IMR-90 (cell line): ENCODE results near the gene MEGF11. TPM values are rescaled to one million over a fixed set of nuclear protein-coding genes. Genes with fewer than 3 reads are reported as not detected.

Experiments used
- ATAC-seq: fragments of 200-7000 bp; cut with Tn5 transposase; 2 replicates; pipeline ENCODE4 v1.9.1; 2020; ENCODE audit warnings: low read depth, mild to moderate bottlenecking, moderate library complexity
- BruUV-seq: library from RNA; stranded (reverse); fragments of 400-500 nt; replicated peaks from 2 replicates; lab custom pipeline; 2021; lab: Mats Ljungman, UMichigan
- CTCF ChIA-PET: fragments of 300-600 bp; formaldehyde crosslinking; extraction: SDS; loops from one replicate; lab custom pipeline; 2021; ENCODE audit warnings: antibody characterized with exemption; lab: Yijun Ruan, JAX
- POLR2A ChIA-PET: fragments of 300-600 bp; sonication (Branson Sonifier 250); formaldehyde crosslinking; loops from one replicate; lab custom pipeline; 2022; ENCODE audit warnings: antibody characterized with exemption; ENCODE audit not compliant: unreplicated experiment; lab: Charles Lee
- DNase-seq: peaks from one replicate; pipeline ENCODE4 v3.0.0; 2013
- H2AFZ ChIP-seq: replicated peaks from 2 replicates; pipeline ENCODE3; 2013; ENCODE audit warnings: low read length, mild to moderate bottlenecking; ENCODE audit not compliant: poor library complexity
- H2AK5ac ChIP-seq: 2 replicates; pipeline ENCODE4 v1.6.1; 2013; ENCODE audit warnings: low read depth, low read length, inconsistent platforms
- H2AK9ac ChIP-seq: replicated peaks from 2 replicates; pipeline ENCODE3; 2013; ENCODE audit warnings: mild to moderate bottlenecking, low read depth, low read length, moderate library complexity; ENCODE audit not compliant: poor library complexity
- H2BK120ac ChIP-seq: 2 replicates; pipeline ENCODE4 v1.6.1; 2013; ENCODE audit warnings: low read depth, low read length, inconsistent platforms
- H2BK15ac ChIP-seq: 3 replicates; pipeline ENCODE4 v1.6.1; 2013; ENCODE audit warnings: low read depth, low read length, inconsistent platforms
- H2BK20ac ChIP-seq: 2 replicates; pipeline ENCODE4 v1.6.1; 2013; ENCODE audit warnings: low read depth, mild to moderate bottlenecking, inconsistent platforms, low read length, moderate library complexity
- H2BK5ac ChIP-seq: 2 replicates; pipeline ENCODE4 v1.6.1; 2013; ENCODE audit warnings: mild to moderate bottlenecking, low read depth, low read length, inconsistent platforms; ENCODE audit not compliant: poor library complexity, severe bottlenecking
- H3K14ac ChIP-seq: replicated peaks from 2 replicates; pipeline ENCODE4 v1.6.1; 2013; ENCODE audit warnings: low read depth, low read length, inconsistent platforms
- H3K18ac ChIP-seq: 2 replicates; pipeline ENCODE4 v1.6.1; 2013; ENCODE audit warnings: low read depth, low read length, control low read depth
- H3K23ac ChIP-seq: 2 replicates; pipeline ENCODE4 v1.6.1; 2013; ENCODE audit warnings: low read depth, low read length, inconsistent platforms
- H3K27ac ChIP-seq: 2 replicates; pipeline ENCODE4 v1.5.1; 2013; ENCODE audit warnings: mild to moderate bottlenecking, control low read depth, low read length; ENCODE audit not compliant: insufficient read depth
- H3K27me3 ChIP-seq: 2 replicates; pipeline ENCODE4 v1.6.1; 2013; ENCODE audit warnings: low read length; ENCODE audit not compliant: control insufficient read depth, insufficient read depth
- H3K36me3 ChIP-seq: 2 replicates; pipeline ENCODE4 v1.6.1; 2013; ENCODE audit warnings: low read length, mixed read lengths; ENCODE audit not compliant: control insufficient read depth, insufficient read depth
- H3K4ac ChIP-seq: 2 replicates; pipeline ENCODE4 v1.6.1; 2013; ENCODE audit warnings: low read depth, low read length, inconsistent platforms
- H3K4me1 ChIP-seq: 2 replicates; pipeline ENCODE4 v1.6.1; 2013; ENCODE audit warnings: low read length, mixed read lengths; ENCODE audit not compliant: control insufficient read depth, insufficient read depth
- H3K4me2 ChIP-seq: 2 replicates; pipeline ENCODE4 v1.6.1; 2013; ENCODE audit warnings: low read depth, mild to moderate bottlenecking, control low read depth, low read length, moderate library complexity
- H3K4me3 ChIP-seq: 2 replicates; pipeline ENCODE4 v1.5.1; 2013; ENCODE audit warnings: low read depth, mild to moderate bottlenecking, control low read depth, low read length, moderate library complexity; ENCODE audit not compliant: insufficient read depth
- H3K56ac ChIP-seq: 2 replicates; pipeline ENCODE4 v1.6.1; 2013; ENCODE audit warnings: low read length, inconsistent platforms; ENCODE audit not compliant: insufficient read depth; ENCODE audit errors: extremely low read depth
- H3K79me1 ChIP-seq, 2 experiments: 2 replicates each; pipeline ENCODE4 v1.6.1; 2013; ENCODE audit warnings: low read length in 2 of 2, inconsistent platforms in 1 of 2, low read depth in 1 of 2
- H3K9ac ChIP-seq: 2 replicates; pipeline ENCODE4 v1.6.1; 2013; ENCODE audit warnings: low read depth, low read length, control low read depth
- H3K9me1 ChIP-seq: 2 replicates; pipeline ENCODE4 v1.6.1; 2013; ENCODE audit warnings: low read length, inconsistent platforms; ENCODE audit not compliant: insufficient read depth
- H3K9me3 ChIP-seq: 2 replicates; pipeline ENCODE4 v1.6.1; 2013; ENCODE audit warnings: low read length; ENCODE audit not compliant: control insufficient read depth, insufficient read depth
- H4K20me1 ChIP-seq: 2 replicates; pipeline ENCODE4 v1.6.1; 2013; ENCODE audit warnings: low read length, inconsistent platforms; ENCODE audit not compliant: insufficient read depth
- H4K5ac ChIP-seq: 2 replicates; pipeline ENCODE4 v1.6.1; 2013; ENCODE audit warnings: mild to moderate bottlenecking, low read depth, low read length, control low read depth
- H4K8ac ChIP-seq, 2 experiments: 2 replicates each; pipeline ENCODE4 v1.6.1; 2013; ENCODE audit warnings: low read depth in 2 of 2, low read length in 2 of 2, control low read depth in 1 of 2, inconsistent platforms in 1 of 2
- H4K91ac ChIP-seq: 2 replicates; pipeline ENCODE4 v1.6.1; 2013; ENCODE audit warnings: low read depth, low read length, inconsistent platforms; ENCODE audit not compliant: insufficient read depth
- BHLHE40 ChIP-seq: fragments of 150-350 bp; IDR thresholded peaks from 2 replicates; pipeline ENCODE4 v1.6.1; 2016; ENCODE audit warnings: mild to moderate bottlenecking, low read depth, low read length
- CEBPB ChIP-seq: IDR thresholded peaks from 2 replicates; pipeline ENCODE4 v1.6.1; 2012; ENCODE audit warnings: low read depth, low read length, improper control_type of control experiment
- CHD1 ChIP-seq: IDR thresholded peaks from 2 replicates; pipeline ENCODE4 v1.6.1; 2012; ENCODE audit warnings: low read depth, low read length, improper control_type of control experiment
- CTCF ChIP-seq: conservative IDR thresholded peaks from 2 replicates; pipeline ENCODE4 v1.5.1; 2012; ENCODE audit warnings: mild to moderate bottlenecking, low read depth, low read length, improper control_type of control experiment
- ELK1 ChIP-seq: fragments of 150-350 bp; IDR thresholded peaks from 2 replicates; pipeline ENCODE4 v1.6.1; 2016; ENCODE audit warnings: low read depth, mild to moderate bottlenecking, low read length, moderate library complexity, borderline replicate concordance
- MAFK ChIP-seq: IDR thresholded peaks from 2 replicates; pipeline ENCODE4 v1.6.1; 2012; ENCODE audit warnings: low read depth, low read length, improper control_type of control experiment
- MAZ ChIP-seq: IDR thresholded peaks from 2 replicates; pipeline ENCODE4 v1.6.1; 2012; ENCODE audit warnings: low read depth, mild to moderate bottlenecking, low read length, improper control_type of control experiment, moderate library complexity, borderline replicate concordance
- MXI1 ChIP-seq: IDR thresholded peaks from 2 replicates; pipeline ENCODE4 v1.6.1; 2012; ENCODE audit warnings: low read depth, mild to moderate bottlenecking, low read length, moderate library complexity, borderline replicate concordance
- NFE2L2 ChIP-seq: fragments of 150-350 bp; IDR thresholded peaks from 2 replicates; pipeline ENCODE4 v1.6.1; 2016; ENCODE audit warnings: low read depth, mild to moderate bottlenecking, low read length
- POLR2A ChIP-seq: IDR thresholded peaks from 2 replicates; pipeline ENCODE4 v1.6.1; 2012; ENCODE audit warnings: mild to moderate bottlenecking, low read depth, low read length
- RAD21 ChIP-seq: IDR thresholded peaks from 2 replicates; pipeline ENCODE4 v1.6.1; 2012; ENCODE audit warnings: low read length, improper control_type of control experiment
- RCOR1 ChIP-seq: IDR thresholded peaks from 2 replicates; pipeline ENCODE4 v1.6.1; 2012; ENCODE audit warnings: mild to moderate bottlenecking, low read length, improper control_type of control experiment; ENCODE audit not compliant: insufficient replicate concordance
- RFX5 ChIP-seq: IDR thresholded peaks from 2 replicates; pipeline ENCODE4 v1.8.0; 2012; ENCODE audit warnings: low read depth, mild to moderate bottlenecking, low read length, moderate library complexity
- USF2 ChIP-seq: fragments of 150-350 bp; IDR thresholded peaks from 2 replicates; pipeline ENCODE4 v1.6.1; 2017; ENCODE audit warnings: mild to moderate bottlenecking, antibody characterized with exemption, low read length, low read depth
- WGBS, 2 experiments: methylation state at CpG; one replicate each; pipeline versions ENCODE4 v1.1.5 to v1.1.7; 2013; ENCODE audit warnings: missing lambda C conversion rate in 2 of 2; ENCODE audit not compliant: insufficient read length in 1 of 2; ENCODE audit errors: extremely low coverage in 2 of 2; 5-methylcytosine and 5-hydroxymethylcytosine counted together
- dilution Hi-C: fragments of 300-500 bp; cut with HindIII; formaldehyde crosslinking; loops from one replicate; pipeline ENCODE4 v1.14.3; 2018; ENCODE audit warnings: low sequenced_read_pairs; ENCODE audit not compliant: unreplicated experiment
- in situ Hi-C: fragments of 300-500 bp; cut with MboI; formaldehyde crosslinking; loops from 3 replicates; pipeline ENCODE4 v1.14.3; 2019; ENCODE audit warnings: low sequenced_read_pairs, inconsistent platforms, mixed read lengths
- intact Hi-C: fragments of 100-400 bp; cut with micrococcal nuclease; formaldehyde crosslinking; loops from 2 replicates; pipeline ENCODE4 v1.10.0; 2022
- polyA plus RNA-seq, 3 experiments: library from polyadenylated mRNA; depleted of rRNA; stranded (reverse); fragments of >200 nt; gene quantifications; 2 replicates each; pipeline ENCODE4 v1.2.3, GENCODE V29; 2012; ENCODE audit warnings: low replicate concordance in 1 of 3
- total RNA-seq: library from RNA; depleted of rRNA; stranded (reverse); fragments of >200 nt; gene quantifications from 2 replicates; pipeline ENCODE4 v1.2.3, GENCODE V29; 2012

Gene MEGF11
- total and polyA plus RNA-seq, 2 of the 4 experiments (the other 2 are of a cell fraction) = not detected

GRCh38 chr15:65916664-65917406, 336.7 kb downstream of the MEGF11 start:
- Histone ChIP-seq H3K9me1 (peaks cover 3% of the 10 kb centered on the region; the same call in 1 of the 2 replicates), H3K9ac (no peak overlapping the region), H3K56ac (no peak overlapping the region), H3K27me3 (no peaks in the 10 kb centered on the region), H3K14ac (no peak overlapping the region), H4K20me1 (peaks cover 9% of the 10 kb centered on the region; the same call in 1 of the 2 replicates), H2AK5ac (peak overlapping the region; percentile 61; the same call in 1 of the 2 replicates), H3K27ac (no peak overlapping the region), H4K8ac (no peak overlapping the region), H2BK120ac (no peak overlapping the region), H3K4me1 (peaks cover 5% of the 10 kb centered on the region; the same call in 1 of the 2 replicates), H3K4ac (no peak overlapping the region), H3K23ac (no peak overlapping the region), H3K36me3 (0 out of 2 replicates have a peak, but pooled peaks cover 1% of the 10 kb centered on the region), H3K9me3 (no peaks in the 10 kb centered on the region), H3K18ac (no peak overlapping the region), H2AFZ (peak overlapping the region; percentile 80), H4K5ac (no peak overlapping the region), H2BK15ac (no peak overlapping the region), H2BK20ac (no peak overlapping the region), H3K79me1 (no peaks in the 10 kb centered on the region), H4K91ac (no peak overlapping the region), H2AK9ac (peak overlapping the region; percentile 89), H2BK5ac (no peak overlapping the region), H3K4me3 (no peak overlapping the region), H3K4me2 (peak overlapping the region; percentile 29; the same call in 1 of the 2 replicates)
- intact Hi-C loops (loop anchor here (1.0 to 2.0 kb wide), 2 partner anchors 274 to 372 kb away; no protein-coding TSS in a partner anchor), in situ Hi-C loops (loop anchor here (25.0 kb wide), 1 partner anchor 570 kb away; the partner anchor contains the start of gene SNAPC5), dilution Hi-C loops (no loop called here)
- ChIA-PET POLR2A (no interaction called here), CTCF (no interaction called here)
- BruUV-seq = no TSS peak
- 9% methylated on average over 10 of the region's 16 CpGs; no CpG with 5 or more reads in 1 of the 2 experiments for WGBS, 2 experiments
- ATAC-seq = peak; percentile 99
- peak; percentile 74 for DNase-seq
- peak; percentile 84 for TF ChIP-seq RAD21
- TF ChIP-seq CHD1 = no peak
- no peak for TF ChIP-seq CEBPB
- TF ChIP-seq MAZ = peak; percentile 33; the same call in 1 of the 2 replicates
- TF ChIP-seq MAFK = no peak
- TF ChIP-seq ELK1 = no peak
- TF ChIP-seq BHLHE40 = no peak
- TF ChIP-seq NFE2L2 = peak; percentile 37; the same call in 1 of the 2 replicates
- TF ChIP-seq MXI1 = no peak
- TF ChIP-seq USF2 = no peak
- TF ChIP-seq RCOR1 = no peak
- peak; percentile 78 for TF ChIP-seq CTCF
- TF ChIP-seq RFX5 = no peak
- no peak for TF ChIP-seq POLR2A
